Cardiac muscle cell (in vitro differentiated cells and primary cell): ENCODE results near the gene TP63. TPM values are rescaled to one million over a fixed set of nuclear protein-coding genes. Genes with fewer than 3 reads are reported as not detected.

ENCODE experiments used
- DNase-seq, 2 donors: peaks; one replicate each; pipeline versions ENCODE4 v3.0.0 to v3.0.0-alpha.2; 2010 to 2017; ENCODE audit warnings: low read depth in 1 of 2, low spot score in 1 of 2
- H3K27ac ChIP-seq: fragments of 200-600 bp; sonication (generic); 2 replicates; pipeline ENCODE4 v1.5.1; 2016
- H3K27me3 ChIP-seq: fragments of 200-600 bp; sonication (generic); 2 replicates; pipeline ENCODE4 v1.6.0; 2016; ENCODE audit warnings: control low read depth
- H3K36me3 ChIP-seq: fragments of 200-600 bp; sonication (generic); 2 replicates; pipeline ENCODE4 v1.5.1; 2016; ENCODE audit warnings: control low read depth
- H3K4me1 ChIP-seq: fragments of 200-600 bp; sonication (generic); 2 replicates; pipeline ENCODE4 v1.8.1; 2017; ENCODE audit warnings: low read depth, mild to moderate bottlenecking, mixed run types
- H3K4me3 ChIP-seq: fragments of 200-600 bp; sonication (generic); 2 replicates; pipeline ENCODE4 v1.5.1; 2016; ENCODE audit warnings: mild to moderate bottlenecking
- H3K9me3 ChIP-seq: fragments of 200-600 bp; sonication (generic); 2 replicates; pipeline ENCODE4 v1.5.1; 2017; ENCODE audit warnings: low read depth, mild to moderate bottlenecking, control low read depth
- CTCF ChIP-seq: IDR thresholded peaks from 2 replicates; pipeline ENCODE4 v1.5.1; 2012; ENCODE audit warnings: low read depth, mild to moderate bottlenecking, low read length
- polyA plus RNA-seq: library from polyadenylated mRNA; unstranded; fragments of >200 nt; fragmentation: Nextera tagmentation; extraction: Ambion mirVana; gene quantifications from 2 replicates; pipeline ENCODE4 v1.2.1, GENCODE V29; 2016
- total RNA-seq: library from RNA; depleted of rRNA; stranded (reverse); fragments of >200 nt; gene quantifications from 2 replicates; pipeline ENCODE4 v1.2.3, GENCODE V29; 2016

Gene TP63
- total RNA-seq (not detected in 2 replicates), polyA plus RNA-seq (not detected in 2 replicates)

GRCh38 chr3:189631373-189631408 is at the start of gene TP63:
Gene TP63, plus strand, starts transcription at chr3:189631389. Its CDS starts 127 bp downstream, at chr3:189631516.
- Histone ChIP-seq H3K4me3 (no peak within 1 kb of the TSS), H3K4me1 (no peaks in the 10 kb centered on the region), H3K9me3 (no peaks in the 10 kb centered on the region), H3K27me3 (no peaks in the 10 kb centered on the region), H3K36me3 (no peaks in the 10 kb centered on the region), H3K27ac (no peak within 1 kb of the TSS)
- TF ChIP-seq CTCF = no peak
- no peak for DNase-seq

- H3K4me3 ChIP-seq = no peak overlapping the region
- TF ChIP-seq CTCF = no peak
- H3K27ac ChIP-seq = no peak overlapping the region
- H3K4me1 ChIP-seq = peaks cover 4% of the 10 kb centered on the region
- H3K36me3 ChIP-seq = no peaks in the 10 kb centered on the region
- H3K27me3 ChIP-seq = no peaks in the 10 kb centered on the region
- DNase-seq = no peak
- no peaks in the 10 kb centered on the region for H3K9me3 ChIP-seq
These were observed 49.0 kb upstream of the TP63 start for GRCh38 chr3:189582179-189582578.

GRCh38 chr3:189584645-189585044 is 46.5 kb upstream of the TP63 start:
- Histone ChIP-seq H3K36me3 (no peaks in the 10 kb centered on the region), H3K4me3 (no peak overlapping the region), H3K4me1 (peaks cover 4% of the 10 kb centered on the region), H3K27ac (no peak overlapping the region), H3K9me3 (no peaks in the 10 kb centered on the region), H3K27me3 (no peaks in the 10 kb centered on the region)
- DNase-seq = no peak
- TF ChIP-seq CTCF = no peak

GRCh38 chr3:189586941-189587663 is 44.1 kb upstream of the TP63 start:
- Histone ChIP-seq H3K4me3 (no peak overlapping the region), H3K9me3 (no peaks in the 10 kb centered on the region), H3K27ac (no peak overlapping the region), H3K36me3 (no peaks in the 10 kb centered on the region), H3K4me1 (no peaks in the 10 kb centered on the region), H3K27me3 (no peaks in the 10 kb centered on the region)
- DNase-seq = no peak
- no peak for TF ChIP-seq CTCF

- H3K9me3 ChIP-seq = no peaks in the 10 kb centered on the region
- no peak overlapping the region for H3K27ac ChIP-seq
These were observed 43.5 kb upstream of the TP63 start for GRCh38 chr3:189587664-189588040.

More at GRCh38 chr3:189587664-189588040, 43.5 kb upstream of the TP63 start:
- DNase-seq = no peak
- no peak for TF ChIP-seq CTCF
- Histone ChIP-seq H3K36me3 (no peaks in the 10 kb centered on the region), H3K4me1 (no peaks in the 10 kb centered on the region), H3K27me3 (no peaks in the 10 kb centered on the region), H3K4me3 (no peak overlapping the region)
